Activated T-cell treated with anti-CD3 and anti-CD28 coated beads, Interleukin-2, amount 50 U/mL, for 4 hours (primary cell): Measurements from ENCODE around the gene MCTP1. TPM values are rescaled to one million over a fixed set of nuclear protein-coding genes. Genes with fewer than 3 reads are reported as not detected.

ENCODE experiments used
- ATAC-seq, 2 donors: fragments of 200-7000 bp; cut with Tn5 transposase; one replicate each; pipeline ENCODE4 v1.10.0; 2021
- DNase-seq: peaks from one replicate; pipeline ENCODE4 v3.0.0-alpha.2; 2020
- H3K27me3 Mint-ChIP-seq: one replicate; pipeline ENCODE4 v1.8.0; 2021; ENCODE audit warnings: low read depth, mixed read lengths
- H3K36me3 Mint-ChIP-seq: one replicate; pipeline ENCODE4 v1.8.0; 2022; ENCODE audit warnings: mixed read lengths; ENCODE audit not compliant: insufficient read depth
- H3K4me1 Mint-ChIP-seq: one replicate; pipeline ENCODE4 v1.8.0; 2021; ENCODE audit warnings: low read depth, mixed read lengths
- H3K4me3 Mint-ChIP-seq: one replicate; pipeline ENCODE4 v1.8.0; 2021; ENCODE audit warnings: mild to moderate bottlenecking, moderate library complexity, mixed read lengths
- H3K9me3 Mint-ChIP-seq: one replicate; pipeline ENCODE4 v1.8.0; 2021; ENCODE audit warnings: mixed read lengths
- total RNA-seq, 3 donors: library from RNA; stranded (reverse); gene quantifications; one replicate each; pipeline ENCODE4 v1.2.1, GENCODE V29; 2021

The MCTP1 gene
- total RNA-seq, 3 donors from 2014 or later: 0.30 to 1.1 (median 0.92) TPM

GRCh38 chr5:94675965-94676618 is 608.8 kb downstream of the MCTP1 start:
- peaks cover 20% of the 10 kb centered on the region for H3K36me3 Mint-ChIP-seq
- H3K9me3 Mint-ChIP-seq: no peaks in the 10 kb centered on the region
- no peaks in the 10 kb centered on the region for H3K27me3 Mint-ChIP-seq
- no peak overlapping the region for H3K4me3 Mint-ChIP-seq
- H3K4me1 Mint-ChIP-seq: no peaks in the 10 kb centered on the region
- ATAC-seq: no peak
- DNase-seq: no peak

DNA sequence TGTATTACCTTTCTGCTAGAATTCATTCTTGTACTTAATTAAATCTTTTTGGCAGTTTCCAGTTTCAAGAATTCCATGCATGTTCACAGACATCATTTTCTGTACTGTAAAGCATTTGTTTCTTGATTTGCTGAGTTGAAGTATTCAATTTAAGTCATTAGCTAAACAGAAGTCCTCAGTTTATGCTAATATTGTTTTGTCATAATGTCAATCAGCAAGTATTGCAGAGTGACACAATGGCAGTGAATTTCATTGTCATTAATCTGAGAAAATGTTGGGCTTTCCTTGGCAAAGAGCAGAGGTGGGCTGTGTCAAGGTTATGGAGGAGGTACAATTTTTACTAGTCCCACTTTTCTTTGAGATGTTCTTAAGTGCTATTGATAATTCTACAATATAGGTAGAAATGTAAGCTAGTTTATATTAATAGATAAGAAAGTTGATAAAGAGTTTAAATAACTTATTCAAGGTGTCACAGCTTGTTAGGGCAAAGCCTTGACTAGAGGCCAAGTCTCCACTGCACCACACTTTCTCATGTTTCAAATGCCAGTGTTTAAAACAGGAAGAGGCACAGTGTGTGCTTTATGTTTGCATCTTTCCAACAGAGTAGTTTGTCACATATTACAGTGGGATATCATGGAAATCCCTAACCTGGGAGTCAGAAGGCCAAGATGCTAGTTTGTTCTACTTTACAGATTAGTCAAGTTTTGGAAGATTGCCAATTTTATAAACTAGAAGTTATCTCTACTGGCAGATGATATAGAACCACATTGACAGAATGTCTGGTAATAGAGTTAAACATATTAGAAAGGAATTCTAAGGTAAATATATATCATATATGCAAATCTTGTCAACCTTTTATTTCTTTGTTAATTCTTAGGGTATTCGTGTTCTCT is 610.2 kb downstream of the MCTP1 start:
- no peaks in the 10 kb centered on the region for H3K27me3 Mint-ChIP-seq
- peaks cover 18% of the 10 kb centered on the region for H3K36me3 Mint-ChIP-seq
- H3K4me1 Mint-ChIP-seq: no peaks in the 10 kb centered on the region
- ATAC-seq: no peak
- no peaks in the 10 kb centered on the region for H3K9me3 Mint-ChIP-seq
- DNase-seq: no peak
- H3K4me3 Mint-ChIP-seq: no peak overlapping the region

- no peaks in the 10 kb centered on the region for H3K4me1 Mint-ChIP-seq
- DNase-seq (no peak), ATAC-seq (no peak)
- no peak overlapping the region for H3K4me3 Mint-ChIP-seq
- no peaks in the 10 kb centered on the region for H3K27me3 Mint-ChIP-seq
- H3K9me3 Mint-ChIP-seq: no peaks in the 10 kb centered on the region
- H3K36me3 Mint-ChIP-seq: peaks cover 21% of the 10 kb centered on the region
Measured at GRCh38 chr5:94672746-94673145, 612.1 kb downstream of the MCTP1 start.

DNA sequence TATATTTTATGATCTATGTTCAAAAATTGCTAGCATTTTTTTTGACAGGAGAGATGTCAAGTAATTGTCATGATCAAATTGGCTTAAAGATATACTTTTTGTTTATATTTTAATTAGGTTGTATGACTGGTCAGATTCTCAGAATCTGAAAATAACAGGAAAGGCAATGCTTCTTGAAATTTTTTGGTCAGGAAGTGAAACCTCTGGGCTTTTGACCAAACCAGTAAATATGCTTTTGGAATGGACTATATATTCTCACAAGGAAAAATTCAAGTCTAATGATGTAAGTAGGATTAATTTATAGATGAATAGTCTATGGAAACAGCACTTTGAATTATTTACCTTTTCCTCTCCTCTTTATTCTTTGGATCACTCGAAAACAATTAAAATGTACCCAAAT is 614.2 kb downstream of the MCTP1 start:
- Mint-ChIP-seq H3K4me3 (no peak overlapping the region), H3K9me3 (no peaks in the 10 kb centered on the region), H3K36me3 (peaks cover 33% of the 10 kb centered on the region), H3K27me3 (no peaks in the 10 kb centered on the region), H3K4me1 (no peaks in the 10 kb centered on the region)
- DNase-seq (no peak), ATAC-seq (no peak)

DNA sequence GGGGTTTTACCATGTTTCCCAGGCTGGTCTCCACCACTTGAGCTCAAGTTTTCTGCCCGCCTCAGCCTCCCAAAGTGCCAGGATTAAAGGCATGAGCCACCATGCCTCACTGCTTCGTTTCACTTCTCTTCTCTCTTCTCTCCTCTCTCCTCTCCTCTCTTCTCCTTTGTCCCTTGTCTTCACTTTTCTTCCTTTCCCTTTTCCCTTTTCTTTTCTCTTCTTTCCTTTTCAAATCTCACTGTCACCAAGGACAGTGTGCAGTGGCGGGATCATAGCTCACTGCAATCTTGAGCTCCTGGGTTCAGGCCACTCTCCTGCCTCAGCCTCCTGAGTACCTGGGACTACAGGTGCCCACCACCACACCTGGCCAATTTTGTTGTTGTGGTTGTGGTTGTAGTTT is 617.0 kb downstream of the MCTP1 start:
- no peak for ATAC-seq
- no peak for DNase-seq
- H3K9me3 Mint-ChIP-seq: no peaks in the 10 kb centered on the region
- H3K27me3 Mint-ChIP-seq: no peaks in the 10 kb centered on the region
- H3K36me3 Mint-ChIP-seq: peaks cover 30% of the 10 kb centered on the region
- H3K4me1 Mint-ChIP-seq: no peaks in the 10 kb centered on the region
- H3K4me3 Mint-ChIP-seq: no peak overlapping the region

GRCh38 chr5:94661086-94661485 is 623.8 kb downstream of the MCTP1 start:
- ATAC-seq (no peak), DNase-seq (no peak)
- no peak overlapping the region for H3K4me3 Mint-ChIP-seq
- peaks cover 45% of the 10 kb centered on the region for H3K36me3 Mint-ChIP-seq
- no peaks in the 10 kb centered on the region for H3K4me1 Mint-ChIP-seq
- H3K27me3 Mint-ChIP-seq: no peaks in the 10 kb centered on the region
- peaks cover 25% of the 10 kb centered on the region for H3K9me3 Mint-ChIP-seq

- DNase-seq: no peak
- H3K4me1 Mint-ChIP-seq: no peaks in the 10 kb centered on the region
- no peak overlapping the region for H3K4me3 Mint-ChIP-seq
- H3K9me3 Mint-ChIP-seq: peaks cover 29% of the 10 kb centered on the region
- no peaks in the 10 kb centered on the region for H3K27me3 Mint-ChIP-seq
- H3K36me3 Mint-ChIP-seq: peaks cover 48% of the 10 kb centered on the region
- ATAC-seq: no peak
Measured at GRCh38 chr5:94660506-94660905, 624.4 kb downstream of the MCTP1 start.

DNA sequence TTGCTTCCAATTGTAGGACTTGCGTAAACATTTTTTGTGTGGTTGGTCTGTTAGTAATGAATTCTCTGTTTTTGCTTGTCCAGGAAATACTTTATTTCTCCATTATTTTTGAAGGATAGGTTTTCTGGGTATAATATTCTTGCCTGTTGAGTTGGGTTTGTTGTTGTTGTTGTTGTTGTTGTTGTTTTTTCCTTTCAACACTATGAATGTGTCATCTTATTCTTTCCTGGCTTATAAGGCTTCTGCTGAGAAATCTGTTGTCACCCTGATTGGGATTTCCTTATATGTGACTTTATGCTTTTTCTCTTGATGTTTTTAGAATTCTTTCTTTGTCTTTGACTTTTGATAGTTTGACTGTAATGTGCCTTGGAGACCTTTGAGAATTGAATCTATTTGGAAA is 626.6 kb downstream of the MCTP1 start:
- peaks cover 59% of the 10 kb centered on the region for H3K36me3 Mint-ChIP-seq

More for the DNA sequence above, 626.6 kb downstream of the MCTP1 start:
- Mint-ChIP-seq H3K27me3 (no peaks in the 10 kb centered on the region), H3K4me3 (no peak overlapping the region), H3K4me1 (no peaks in the 10 kb centered on the region), H3K9me3 (peaks cover 37% of the 10 kb centered on the region)
- no peak for DNase-seq
- ATAC-seq: no peak

Other genes with a start within 250 kb of the MCTP1 start
- not detected for gene FAM81B, start 106.3 kb upstream of the MCTP1 start, total RNA-seq